ENCODE results near the gene ZNF317.
"Not testable (repeated sequence)": the region's sequence is repeated elsewhere in the genome, so short reads cannot be mapped to it uniquely, and the experiment has no call there.

ZNF317 gene

GRCh38 chr19:9178901-9179300 lies 38.7 kb downstream of the ZNF317 start, which contains the start of gene OR7D2:
Gene OR7D2 (plus strand): TSS chr19:9178979. CDS start chr19:9185782, 6,803 bp downstream.
- no peak for DNase-seq

- no peak for DNase-seq
These were observed 42.8 kb downstream of the ZNF317 start for GRCh38 chr19:9183000-9183399.

GRCh38 chr19:9187191-9187590 lies 47.0 kb downstream of the ZNF317 start:
- no peak for DNase-seq

- no peak for DNase-seq
These were observed 49.3 kb downstream of the ZNF317 start for GRCh38 chr19:9189535-9189934.

GRCh38 chr19:9198044-9198443 lies 57.8 kb downstream of the ZNF317 start:
- not testable (repeated sequence) for DNase-seq

- DNase-seq: peak; percentile 31 to 65
These were observed 65.4 kb downstream of the ZNF317 start for GRCh38 chr19:9205501-9206113.

All from NCI-H524 (cell line).